HepG2 (cell line): ENCODE measurements around the gene BATF2. TPM values are rescaled to one million over a fixed set of nuclear protein-coding genes. Genes with fewer than 3 reads are reported as not detected.

Experiments used
- AHR ChIP-seq: IDR thresholded peaks from 2 replicates; pipeline ENCODE4 v1.6.1; 2018; ENCODE audit warnings: missing genetic modification reagents, missing compliant biosample characterization
- ARNT ChIP-seq: fragments of 450-650 bp; IDR thresholded peaks from 2 replicates; pipeline ENCODE4 v1.6.1; 2017
- ATF1 ChIP-seq: IDR thresholded peaks from 2 replicates; pipeline ENCODE4 v1.6.1; 2016; ENCODE audit warnings: mild to moderate bottlenecking, control low read depth
- BCLAF1 ChIP-seq: fragments of 450-650 bp; IDR thresholded peaks from 2 replicates; pipeline ENCODE4 v1.6.1; 2017; ENCODE audit warnings: mild to moderate bottlenecking
- ETV5 ChIP-seq: IDR thresholded peaks from 2 replicates; pipeline ENCODE4 v1.6.1; 2018; ENCODE audit warnings: missing biosample characterization, missing genetic modification reagents, inconsistent platforms, borderline replicate concordance
- ISX ChIP-seq: sonication (generic); formaldehyde crosslinking; conservative IDR thresholded peaks from 2 replicates; pipeline ENCODE4 v1.5.0; 2020; ENCODE audit warnings: missing genetic modification reagents
- KLF11 ChIP-seq: IDR thresholded peaks from 2 replicates; pipeline ENCODE4 v1.6.1; 2016; ENCODE audit warnings: missing compliant biosample characterization
- MED1 ChIP-seq: sonication (generic); formaldehyde crosslinking; IDR thresholded peaks from 2 replicates; pipeline ENCODE4 v1.4.0; 2020; ENCODE audit warnings: missing genetic modification reagents
- MTERF4 ChIP-seq: sonication (generic); formaldehyde crosslinking; IDR thresholded peaks from 2 replicates; pipeline ENCODE4 v1.8.0; 2023; ENCODE audit warnings: mild to moderate bottlenecking, missing genetic modification reagents
- MTF2 ChIP-seq: sonication (generic); formaldehyde crosslinking; IDR thresholded peaks from 2 replicates; pipeline ENCODE4 v1.5.0; 2020; ENCODE audit warnings: missing genetic modification reagents, borderline replicate concordance
- NFYB ChIP-seq: sonication (generic); formaldehyde crosslinking; IDR thresholded peaks from 2 replicates; pipeline ENCODE4 v1.4.0; 2020; ENCODE audit warnings: missing genetic modification reagents
- PAWR ChIP-seq: sonication (generic); formaldehyde crosslinking; IDR thresholded peaks from 2 replicates; pipeline ENCODE4 v1.4.0; 2020; ENCODE audit warnings: missing genetic modification reagents, mild to moderate bottlenecking, borderline replicate concordance
- POLR2A ChIP-seq, 2 experiments: IDR thresholded peaks; 2 replicates each; pipeline ENCODE4 v1.6.1; 2011; ENCODE audit warnings: low read depth in 2 of 2, low read length in 2 of 2, mild to moderate bottlenecking in 1 of 2, moderate library complexity in 1 of 2; ENCODE audit not compliant: insufficient read depth in 1 of 2
- POLR2AphosphoS2 ChIP-seq: IDR thresholded peaks from 2 replicates; pipeline ENCODE4 v1.6.1; 2011; ENCODE audit warnings: low read depth, low read length, improper control_type of control experiment
- PRPF4 ChIP-seq: fragments of 200-400 bp; formaldehyde crosslinking; IDR thresholded peaks from 2 replicates; pipeline ENCODE4 v1.6.1; 2016; ENCODE audit warnings: low read length, low read depth; ENCODE audit not compliant: poor library complexity, severe bottlenecking
- SIX1 ChIP-seq: sonication (generic); formaldehyde crosslinking; IDR thresholded peaks from 2 replicates; pipeline ENCODE4 v1.4.0; 2020; ENCODE audit warnings: missing genetic modification reagents, borderline replicate concordance
- TGIF2 ChIP-seq: IDR thresholded peaks from 2 replicates; pipeline ENCODE4 v1.6.1; 2016; ENCODE audit warnings: control low read depth, missing compliant biosample characterization
- ZBTB1 ChIP-seq: sonication (generic); formaldehyde crosslinking; IDR thresholded peaks from 2 replicates; pipeline ENCODE4 v1.4.0; 2020; ENCODE audit warnings: missing genetic modification reagents, borderline replicate concordance
- ZBTB7A ChIP-seq: sonication (generic); formaldehyde crosslinking; IDR thresholded peaks from 2 replicates; pipeline ENCODE4 v1.8.0; 2022; ENCODE audit warnings: mild to moderate bottlenecking, missing genetic modification reagents
- ZNF326 ChIP-seq: sonication (generic); formaldehyde crosslinking; IDR thresholded peaks from 2 replicates; pipeline ENCODE4 v1.4.0; 2020; ENCODE audit warnings: missing genetic modification reagents, borderline replicate concordance
- ZNF34 ChIP-seq: sonication (generic); formaldehyde crosslinking; IDR thresholded peaks from 2 replicates; pipeline ENCODE4 v1.4.0; 2020; ENCODE audit warnings: mild to moderate bottlenecking, missing genetic modification reagents, borderline replicate concordance
- ZNF432 ChIP-seq: sonication (generic); formaldehyde crosslinking; IDR thresholded peaks from 2 replicates; pipeline ENCODE4 v1.5.0; 2020; ENCODE audit warnings: missing genetic modification reagents, mild to moderate bottlenecking, borderline replicate concordance
- ZNF546 ChIP-seq: sonication (generic); formaldehyde crosslinking; conservative IDR thresholded peaks from 2 replicates; pipeline ENCODE4 v1.8.1; 2023; ENCODE audit warnings: mild to moderate bottlenecking, missing genetic modification reagents
- ZNF562 ChIP-seq: sonication (generic); formaldehyde crosslinking; IDR thresholded peaks from 2 replicates; pipeline ENCODE4 v1.8.0; 2022; ENCODE audit warnings: missing genetic modification reagents, borderline replicate concordance
- ZNF660 ChIP-seq: sonication (generic); formaldehyde crosslinking; IDR thresholded peaks from 2 replicates; pipeline ENCODE4 v1.5.1; 2020; ENCODE audit warnings: mild to moderate bottlenecking, low read depth, missing genetic modification reagents, borderline replicate concordance
- ZNF670 ChIP-seq: sonication (generic); formaldehyde crosslinking; IDR thresholded peaks from 2 replicates; pipeline ENCODE4 v1.8.0; 2022; ENCODE audit warnings: mild to moderate bottlenecking, missing genetic modification reagents, borderline replicate concordance
- ZUFSP ChIP-seq: sonication (generic); formaldehyde crosslinking; IDR thresholded peaks from 2 replicates; pipeline ENCODE4 v1.9.0; 2021; ENCODE audit warnings: missing genetic modification reagents, mild to moderate bottlenecking, borderline replicate concordance
- polyA plus RNA-seq, 8 experiments: library from polyadenylated mRNA; depleted of rRNA in 3 of 8; stranded (reverse) in 7 of 8; unstranded in 1 of 8; fragments of >200 nt; fragmentation: Illumina TruSeq in 4 of 8; extraction: Trizol in 4 of 8; gene quantifications; 2 replicates each; pipeline versions ENCODE4 v1.2.1 to v1.2.3, GENCODE V29; 2011 to 2016; ENCODE audit warnings: low read depth in 4 of 8, missing spikeins in 1 of 8, mixed read lengths in 1 of 8; ENCODE audit not compliant: insufficient read depth in 1 of 8
- total RNA-seq, 5 experiments: library from RNA; depleted of rRNA; stranded (reverse); fragments of >200 nt; fragmentation: Illumina TruSeq; extraction: Trizol; gene quantifications; 2 replicates each; pipeline ENCODE4 v1.2.3, GENCODE V29; 2016; ENCODE audit warnings: low read depth in 1 of 5

Gene BATF2
- total and polyA plus RNA-seq, 2 of the 13 experiments (the other 11 are each of a cell fraction or from before 2014, with no cell fraction given), result 2.8 to 3.9 TPM

GRCh38 chr11:65027213-65028067 lies 30.7 kb upstream of the BATF2 start, which contains the start of gene SNX15 (continued):
- TF ChIP-seq ZNF546 (no peak), MTERF4 (no peak), ISX (CRISPR knock-in tag) (no peak), POLR2A (IDR thresholded peaks at IDR 0.05; ENCODE audit: insufficient read depth in 1 of 2, low read depth in 2 of 2, low read length in 2 of 2) (peak; percentile 62 to 75), PAWR (CRISPR knock-in tag) (no peak), BCLAF1 (no peak), ZBTB7A (CRISPR knock-in tag) (no peak), NFYB (no peak; the same call in 1 of the 2 replicates), ZNF670 (0 out of 2 replicates have a peak, but pooled peaks have one; percentile 44), ZNF562 (no peak), MTF2 (no peak), POLR2AphosphoS2 (no peak), ZNF34 (CRISPR knock-in tag) (no peak), ATF1 (no peak), AHR (CRISPR knock-in tag) (peak; percentile 74; the same call in 1 of the 2 replicates), ZBTB1 (CRISPR knock-in tag) (no peak), ARNT (no peak), TGIF2 (CRISPR knock-in tag) (peak; percentile 18; the same call in 1 of the 2 replicates), ZNF660 (CRISPR knock-in tag) (no peak), ZNF432 (CRISPR knock-in tag) (no peak), KLF11 (CRISPR knock-in tag) (peak; percentile 35; the same call in 1 of the 2 replicates), ZNF326 (CRISPR knock-in tag) (no peak), ZUFSP (no peak), ETV5 (CRISPR knock-in tag) (no peak), SIX1 (CRISPR knock-in tag) (no peak; the same call in 1 of the 2 replicates), PRPF4 (no peak), MED1 (peak; percentile 67)
